ENCODE results near the gene SYT12.

The SYT12 gene

DNA sequence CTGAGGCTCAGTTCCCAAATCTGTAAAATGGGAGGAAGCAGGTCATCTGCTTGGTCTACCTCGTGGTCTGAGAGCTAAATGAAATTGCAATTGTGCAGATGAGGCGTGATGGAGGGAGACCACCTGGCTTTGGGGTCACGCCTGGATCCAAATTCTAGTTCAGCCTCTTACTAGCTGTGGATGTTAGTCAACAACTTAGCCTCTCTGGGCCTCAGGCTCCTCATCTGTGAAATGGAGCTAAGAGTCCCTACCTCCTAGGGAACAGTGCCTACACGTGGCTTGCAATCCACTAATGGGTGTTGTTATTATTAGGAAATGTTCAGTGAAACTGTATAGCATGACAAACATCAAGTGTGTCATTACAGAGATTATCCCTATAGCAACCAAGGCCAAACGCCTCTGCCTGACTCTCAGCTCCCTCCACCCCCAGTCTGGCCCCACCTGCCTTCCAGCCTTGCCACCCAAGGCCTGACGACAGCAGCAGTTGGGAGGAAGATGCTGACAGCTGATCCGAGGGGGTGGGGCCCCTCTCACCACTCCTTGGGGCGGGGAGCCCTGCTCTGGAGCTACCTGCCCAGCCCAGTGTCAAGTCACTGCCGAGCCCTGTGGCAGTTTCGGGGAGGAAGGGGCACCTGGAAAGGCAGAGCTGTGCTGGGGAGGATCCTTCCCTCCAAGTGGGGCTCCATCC, 32.0 kb downstream of the SYT12 start (continued):
- TF ChIP-seq, protein P1, sequence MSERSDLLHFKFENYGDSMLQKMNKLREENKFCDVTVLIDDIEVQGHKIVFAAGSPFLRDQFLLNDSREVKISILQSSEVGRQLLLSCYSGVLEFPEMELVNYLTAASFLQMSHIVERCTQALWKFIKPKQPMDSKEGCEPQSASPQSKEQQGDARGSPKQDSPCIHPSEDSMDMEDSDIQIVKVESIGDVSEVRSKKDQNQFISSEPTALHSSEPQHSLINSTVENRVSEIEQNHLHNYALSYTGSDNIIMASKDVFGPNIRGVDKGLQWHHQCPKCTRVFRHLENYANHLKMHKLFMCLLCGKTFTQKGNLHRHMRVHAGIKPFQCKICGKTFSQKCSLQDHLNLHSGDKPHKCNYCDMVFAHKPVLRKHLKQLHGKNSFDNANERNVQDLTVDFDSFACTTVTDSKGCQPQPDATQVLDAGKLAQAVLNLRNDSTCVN (tag by site-specific recombination; optimal IDR thresholded peaks at IDR 0.05), result peak; percentile 3
- TF ChIP-seq ZNF600 (tag by site-specific recombination; IDR thresholded peaks at IDR 0.05), result peak; percentile 85
- peak; percentile 96 for TF ChIP-seq GLIS2 (tag by site-specific recombination; IDR thresholded peaks at IDR 0.05)
- TF ChIP-seq ZNF211 (tag by site-specific recombination; IDR thresholded peaks at IDR 0.05; ENCODE audit: low read depth), result no peak
- TF ChIP-seq ZNF155 (tag by site-specific recombination; IDR thresholded peaks at IDR 0.05), result no peak
- no peak for TF ChIP-seq ZNF37A (tag by site-specific recombination; IDR thresholded peaks at IDR 0.05)
- no peak for TF ChIP-seq ZFP41 (tag by site-specific recombination; IDR thresholded peaks at IDR 0.05; ENCODE audit: borderline replicate concordance)
- TF ChIP-seq, protein P2, sequence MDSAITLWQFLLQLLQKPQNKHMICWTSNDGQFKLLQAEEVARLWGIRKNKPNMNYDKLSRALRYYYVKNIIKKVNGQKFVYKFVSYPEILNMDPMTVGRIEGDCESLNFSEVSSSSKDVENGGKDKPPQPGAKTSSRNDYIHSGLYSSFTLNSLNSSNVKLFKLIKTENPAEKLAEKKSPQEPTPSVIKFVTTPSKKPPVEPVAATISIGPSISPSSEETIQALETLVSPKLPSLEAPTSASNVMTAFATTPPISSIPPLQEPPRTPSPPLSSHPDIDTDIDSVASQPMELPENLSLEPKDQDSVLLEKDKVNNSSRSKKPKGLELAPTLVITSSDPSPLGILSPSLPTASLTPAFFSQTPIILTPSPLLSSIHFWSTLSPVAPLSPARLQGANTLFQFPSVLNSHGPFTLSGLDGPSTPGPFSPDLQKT (IDR thresholded peaks at IDR 0.05; ENCODE audit: borderline replicate concordance, low read depth, low read length), result no peak
- peak; percentile 68 for TF ChIP-seq ZEB2 (tag by site-specific recombination; IDR thresholded peaks at IDR 0.05)
- no peak for TF ChIP-seq HOXC10 (CRISPR knock-in tag; IDR thresholded peaks at IDR 0.05)
- TF ChIP-seq, protein P3, sequence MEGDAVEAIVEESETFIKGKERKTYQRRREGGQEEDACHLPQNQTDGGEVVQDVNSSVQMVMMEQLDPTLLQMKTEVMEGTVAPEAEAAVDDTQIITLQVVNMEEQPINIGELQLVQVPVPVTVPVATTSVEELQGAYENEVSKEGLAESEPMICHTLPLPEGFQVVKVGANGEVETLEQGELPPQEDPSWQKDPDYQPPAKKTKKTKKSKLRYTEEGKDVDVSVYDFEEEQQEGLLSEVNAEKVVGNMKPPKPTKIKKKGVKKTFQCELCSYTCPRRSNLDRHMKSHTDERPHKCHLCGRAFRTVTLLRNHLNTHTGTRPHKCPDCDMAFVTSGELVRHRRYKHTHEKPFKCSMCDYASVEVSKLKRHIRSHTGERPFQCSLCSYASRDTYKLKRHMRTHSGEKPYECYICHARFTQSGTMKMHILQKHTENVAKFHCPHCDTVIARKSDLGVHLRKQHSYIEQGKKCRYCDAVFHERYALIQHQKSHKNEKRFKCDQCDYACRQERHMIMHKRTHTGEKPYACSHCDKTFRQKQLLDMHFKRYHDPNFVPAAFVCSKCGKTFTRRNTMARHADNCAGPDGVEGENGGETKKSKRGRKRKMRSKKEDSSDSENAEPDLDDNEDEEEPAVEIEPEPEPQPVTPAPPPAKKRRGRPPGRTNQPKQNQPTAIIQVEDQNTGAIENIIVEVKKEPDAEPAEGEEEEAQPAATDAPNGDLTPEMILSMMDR (tag by site-specific recombination; IDR thresholded peaks at IDR 0.05), result no peak
- TF ChIP-seq KLF7 (tag by site-specific recombination; IDR thresholded peaks at IDR 0.05; ENCODE audit: borderline replicate concordance), result peak; percentile 33; the same call in 1 of the 2 replicates
- TF ChIP-seq, protein P4, sequence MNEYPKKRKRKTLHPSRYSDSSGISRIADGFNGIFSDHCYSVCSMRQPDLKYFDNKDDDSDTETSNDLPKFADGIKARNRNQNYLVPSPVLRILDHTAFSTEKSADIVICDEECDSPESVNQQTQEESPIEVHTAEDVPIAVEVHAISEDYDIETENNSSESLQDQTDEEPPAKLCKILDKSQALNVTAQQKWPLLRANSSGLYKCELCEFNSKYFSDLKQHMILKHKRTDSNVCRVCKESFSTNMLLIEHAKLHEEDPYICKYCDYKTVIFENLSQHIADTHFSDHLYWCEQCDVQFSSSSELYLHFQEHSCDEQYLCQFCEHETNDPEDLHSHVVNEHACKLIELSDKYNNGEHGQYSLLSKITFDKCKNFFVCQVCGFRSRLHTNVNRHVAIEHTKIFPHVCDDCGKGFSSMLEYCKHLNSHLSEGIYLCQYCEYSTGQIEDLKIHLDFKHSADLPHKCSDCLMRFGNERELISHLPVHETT (tag by site-specific recombination; IDR thresholded peaks at IDR 0.05), result peak; percentile 80
- TF ChIP-seq ZNF776 (tag by site-specific recombination; IDR thresholded peaks at IDR 0.05; ENCODE audit: borderline replicate concordance), result no peak
- TF ChIP-seq, protein P5, sequence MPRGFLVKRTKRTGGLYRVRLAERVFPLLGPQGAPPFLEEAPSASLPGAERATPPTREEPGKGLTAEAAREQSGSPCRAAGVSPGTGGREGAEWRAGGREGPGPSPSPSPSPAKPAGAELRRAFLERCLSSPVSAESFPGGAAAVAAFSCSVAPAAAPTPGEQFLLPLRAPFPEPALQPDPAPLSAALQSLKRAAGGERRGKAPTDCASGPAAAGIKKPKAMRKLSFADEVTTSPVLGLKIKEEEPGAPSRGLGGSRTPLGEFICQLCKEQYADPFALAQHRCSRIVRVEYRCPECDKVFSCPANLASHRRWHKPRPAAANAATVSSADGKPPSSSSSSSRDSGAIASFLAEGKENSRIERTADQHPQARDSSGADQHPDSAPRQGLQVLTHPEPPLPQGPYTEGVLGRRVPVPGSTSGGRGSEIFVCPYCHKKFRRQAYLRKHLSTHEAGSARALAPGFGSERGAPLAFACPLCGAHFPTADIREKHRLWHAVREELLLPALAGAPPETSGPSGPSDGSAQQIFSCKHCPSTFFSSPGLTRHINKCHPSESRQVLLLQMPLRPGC (tag by site-specific recombination; IDR thresholded peaks at IDR 0.05), result peak; percentile 80
- TF ChIP-seq ZNF157 (tag by site-specific recombination; IDR thresholded peaks at IDR 0.05), result no peak
- no peak for TF ChIP-seq ZNF248 (tag by site-specific recombination; IDR thresholded peaks at IDR 0.05)
- TF ChIP-seq, protein P6, sequence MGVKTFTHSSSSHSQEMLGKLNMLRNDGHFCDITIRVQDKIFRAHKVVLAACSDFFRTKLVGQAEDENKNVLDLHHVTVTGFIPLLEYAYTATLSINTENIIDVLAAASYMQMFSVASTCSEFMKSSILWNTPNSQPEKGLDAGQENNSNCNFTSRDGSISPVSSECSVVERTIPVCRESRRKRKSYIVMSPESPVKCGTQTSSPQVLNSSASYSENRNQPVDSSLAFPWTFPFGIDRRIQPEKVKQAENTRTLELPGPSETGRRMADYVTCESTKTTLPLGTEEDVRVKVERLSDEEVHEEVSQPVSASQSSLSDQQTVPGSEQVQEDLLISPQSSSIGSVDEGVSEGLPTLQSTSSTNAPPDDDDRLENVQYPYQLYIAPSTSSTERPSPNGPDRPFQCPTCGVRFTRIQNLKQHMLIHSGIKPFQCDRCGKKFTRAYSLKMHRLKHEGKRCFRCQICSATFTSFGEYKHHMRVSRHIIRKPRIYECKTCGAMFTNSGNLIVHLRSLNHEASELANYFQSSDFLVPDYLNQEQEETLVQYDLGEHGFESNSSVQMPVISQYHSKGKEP (tag by site-specific recombination; IDR thresholded peaks at IDR 0.05), result peak; percentile 67
- no peak for TF ChIP-seq ZNF341 (tag by site-specific recombination; IDR thresholded peaks at IDR 0.05; ENCODE audit: low read depth)
- TF ChIP-seq, protein P7, sequence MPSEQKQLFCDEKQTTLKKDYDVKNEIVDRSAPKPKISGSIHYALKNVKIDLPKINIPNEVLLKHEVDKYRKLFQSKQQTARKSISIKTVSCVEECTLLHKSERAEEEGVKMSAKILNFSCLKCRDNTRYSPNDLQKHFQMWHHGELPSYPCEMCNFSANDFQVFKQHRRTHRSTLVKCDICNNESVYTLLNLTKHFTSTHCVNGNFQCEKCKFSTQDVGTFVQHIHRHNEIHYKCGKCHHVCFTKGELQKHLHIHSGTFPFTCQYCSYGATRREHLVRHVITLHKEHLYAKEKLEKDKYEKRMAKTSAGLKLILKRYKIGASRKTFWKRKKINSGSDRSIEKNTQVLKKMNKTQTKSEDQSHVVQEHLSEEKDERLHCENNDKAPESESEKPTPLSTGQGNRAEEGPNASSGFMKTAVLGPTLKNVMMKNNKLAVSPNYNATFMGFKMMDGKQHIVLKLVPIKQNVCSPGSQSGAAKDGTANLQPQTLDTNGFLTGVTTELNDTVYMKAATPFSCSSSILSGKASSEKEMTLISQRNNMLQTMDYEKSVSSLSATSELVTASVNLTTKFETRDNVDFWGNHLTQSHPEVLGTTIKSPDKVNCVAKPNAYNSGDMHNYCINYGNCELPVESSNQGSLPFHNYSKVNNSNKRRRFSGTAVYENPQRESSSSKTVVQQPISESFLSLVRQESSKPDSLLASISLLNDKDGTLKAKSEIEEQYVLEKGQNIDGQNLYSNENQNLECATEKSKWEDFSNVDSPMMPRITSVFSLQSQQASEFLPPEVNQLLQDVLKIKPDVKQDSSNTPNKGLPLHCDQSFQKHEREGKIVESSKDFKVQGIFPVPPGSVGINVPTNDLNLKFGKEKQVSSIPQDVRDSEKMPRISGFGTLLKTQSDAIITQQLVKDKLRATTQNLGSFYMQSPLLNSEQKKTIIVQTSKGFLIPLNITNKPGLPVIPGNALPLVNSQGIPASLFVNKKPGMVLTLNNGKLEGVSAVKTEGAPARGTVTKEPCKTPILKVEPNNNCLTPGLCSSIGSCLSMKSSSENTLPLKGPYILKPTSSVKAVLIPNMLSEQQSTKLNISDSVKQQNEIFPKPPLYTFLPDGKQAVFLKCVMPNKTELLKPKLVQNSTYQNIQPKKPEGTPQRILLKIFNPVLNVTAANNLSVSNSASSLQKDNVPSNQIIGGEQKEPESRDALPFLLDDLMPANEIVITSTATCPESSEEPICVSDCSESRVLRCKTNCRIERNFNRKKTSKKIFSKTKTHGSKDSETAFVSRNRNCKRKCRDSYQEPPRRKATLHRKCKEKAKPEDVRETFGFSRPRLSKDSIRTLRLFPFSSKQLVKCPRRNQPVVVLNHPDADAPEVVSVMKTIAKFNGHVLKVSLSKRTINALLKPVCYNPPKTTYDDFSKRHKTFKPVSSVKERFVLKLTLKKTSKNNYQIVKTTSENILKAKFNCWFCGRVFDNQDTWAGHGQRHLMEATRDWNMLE (tag by site-specific recombination; conservative IDR thresholded peaks at IDR 0.05; ENCODE audit: low read depth), result no peak
- 0 out of 2 replicates have a peak, but pooled peaks have one; percentile 76 for TF ChIP-seq ZNF391 (tag by site-specific recombination; IDR thresholded peaks at IDR 0.05; ENCODE audit: borderline replicate concordance, low read depth)
- peak; percentile 70; the same call in 1 of the 2 replicates for TF ChIP-seq KLF8 (tag by site-specific recombination; IDR thresholded peaks at IDR 0.05)
- 0 out of 2 replicates have a peak, but pooled peaks have one; percentile 52 for TF ChIP-seq ZNF610 (tag by site-specific recombination; IDR thresholded peaks at IDR 0.05; ENCODE audit: borderline replicate concordance)
- no peak for TF ChIP-seq ZNF521 (tag by site-specific recombination; IDR thresholded peaks at IDR 0.05)
- no peak for TF ChIP-seq ZNF175 (tag by site-specific recombination; IDR thresholded peaks at IDR 0.05)
